H1 (cell line): ENCODE measurements around the gene SLC35F1. TPM values are rescaled to one million over a fixed set of nuclear protein-coding genes. Genes with fewer than 3 reads are reported as not detected.

Experiments
- CTCF ChIA-PET: fragments of 300-600 bp; sonication (Branson Sonifier 250); formaldehyde crosslinking; loops from one replicate; lab custom pipeline; 2021; ENCODE audit not compliant: partially characterized antibody; lab: Charles Lee
- POLR2A ChIA-PET: fragments of 300-600 bp; sonication (Branson Sonifier 250); formaldehyde crosslinking; loops from one replicate; lab custom pipeline; 2021; ENCODE audit warnings: inconsistent platforms; ENCODE audit not compliant: partially characterized antibody; lab: Charles Lee
- DNase-seq, 2 experiments: peaks; one replicate each; pipeline versions ENCODE4 v3.0.0 to v3.0.0-alpha.2; 2010 to 2022; ENCODE audit warnings: low spot score in 2 of 2, low read depth in 1 of 2, mixed read lengths in 1 of 2
- FAIRE-seq: peaks from 2 replicates; lab custom pipeline; 2011; peaks lifted over from hg19 to GRCh38; lab: Jason Lieb, UNC
- H2AFZ ChIP-seq: 2 replicates; pipeline ENCODE4 v1.8.1; 2012; ENCODE audit warnings: low read length, inconsistent platforms
- H2AK5ac ChIP-seq: 2 replicates; pipeline ENCODE4 v1.6.1; 2013; ENCODE audit warnings: low read depth, low read length
- H2BK120ac ChIP-seq: replicated peaks from 2 replicates; pipeline ENCODE3; 2013; ENCODE audit warnings: low read depth, low read length, inconsistent platforms
- H2BK12ac ChIP-seq: 2 replicates; pipeline ENCODE4 v1.6.1; 2013; ENCODE audit warnings: low read depth, low read length
- H2BK15ac ChIP-seq: 2 replicates; pipeline ENCODE4 v1.6.1; 2013; ENCODE audit warnings: low read length
- H2BK20ac ChIP-seq: 2 replicates; pipeline ENCODE4 v1.6.1; 2013; ENCODE audit warnings: low read length
- H2BK5ac ChIP-seq: 2 replicates; pipeline ENCODE4 v1.6.1; 2013; ENCODE audit warnings: low read depth, low read length
- H3K14ac ChIP-seq: 2 replicates; pipeline ENCODE4 v1.6.1; 2013; ENCODE audit warnings: inconsistent platforms; ENCODE audit not compliant: insufficient read length
- H3K18ac ChIP-seq: 2 replicates; pipeline ENCODE4 v1.6.1; 2013; ENCODE audit warnings: low read length; ENCODE audit errors: extremely low read depth
- H3K23ac ChIP-seq: 2 replicates; pipeline ENCODE4 v1.6.1; 2013; ENCODE audit warnings: inconsistent platforms; ENCODE audit not compliant: insufficient read length
- H3K23me2 ChIP-seq: 2 replicates; pipeline ENCODE4 v1.6.1; 2013; ENCODE audit warnings: low read depth, low read length
- H3K27ac ChIP-seq: 2 replicates; pipeline ENCODE4 v1.6.1; 2011; ENCODE audit warnings: low read depth, low read length, inconsistent platforms
- H3K27me3 ChIP-seq, 4 experiments: replicated peaks in 1 of 4; 1 replicate in 1 of 4; 2 replicates in 3 of 4; pipeline versions ENCODE4 v1.6.1 to v1.8.1; 2011 to 2013; ENCODE audit warnings: low read length in 3 of 4, mild to moderate bottlenecking in 3 of 4, inconsistent platforms in 2 of 4, mixed read lengths in 2 of 4, moderate library complexity in 1 of 4; ENCODE audit not compliant: control insufficient read depth in 3 of 4, insufficient read depth in 3 of 4; ENCODE audit errors: extremely low read depth in 1 of 4
- H3K36me3 ChIP-seq, 4 experiments: 2 replicates each; pipeline versions ENCODE4 v1.6.1 to v1.8.1; 2011 to 2013; ENCODE audit warnings: mild to moderate bottlenecking in 4 of 4, low read length in 3 of 4, moderate library complexity in 2 of 4, control low read depth in 1 of 4, inconsistent platforms in 1 of 4; ENCODE audit not compliant: insufficient read depth in 4 of 4, control insufficient read depth in 2 of 4
- H3K4ac ChIP-seq: replicated peaks from 2 replicates; pipeline ENCODE3; 2013; ENCODE audit warnings: low read length, low read depth, mixed read lengths, inconsistent platforms; ENCODE audit not compliant: insufficient read length
- H3K4me1 ChIP-seq, 4 experiments: replicated peaks in 1 of 4; 1 replicate in 1 of 4; 2 replicates in 3 of 4; pipeline versions ENCODE4 v1.6.1 to v1.8.1; 2011 to 2013; ENCODE audit warnings: low read length in 3 of 4, inconsistent platforms in 2 of 4, mixed read lengths in 1 of 4; ENCODE audit not compliant: insufficient read depth in 4 of 4, control insufficient read depth in 3 of 4
- H3K4me2 ChIP-seq, 2 experiments: 2 replicates each; pipeline versions ENCODE4 v1.6.1 to v1.8.1; 2011 to 2013; ENCODE audit warnings: low read depth in 2 of 2, low read length in 2 of 2, control low read depth in 1 of 2, inconsistent platforms in 1 of 2, mild to moderate bottlenecking in 1 of 2; ENCODE audit not compliant: insufficient read depth in 1 of 2
- H3K4me3 ChIP-seq, 4 experiments: fragments of 200-600, 300-600 bp in 1 of 4; sonication (generic), shearing (Covaris generic), sonication (Bioruptor Twin) in 1 of 4; 2 replicates each; pipeline versions ENCODE4 v1.5.1 to v1.8.1; 2011 to 2016; ENCODE audit warnings: low read length in 4 of 4, low read depth in 3 of 4, control low read depth in 2 of 4, inconsistent platforms in 2 of 4, mild to moderate bottlenecking in 2 of 4, mixed read lengths in 1 of 4, moderate library complexity in 1 of 4; ENCODE audit not compliant: insufficient read depth in 2 of 4; ENCODE audit errors: extremely low read depth in 1 of 4
- H3K56ac ChIP-seq: replicated peaks from 2 replicates; pipeline ENCODE3; 2013; ENCODE audit warnings: low read depth, mild to moderate bottlenecking, mixed read lengths, low read length, inconsistent platforms; ENCODE audit not compliant: insufficient read length
- H3K79me1 ChIP-seq: 2 replicates; pipeline ENCODE4 v1.6.1; 2013; ENCODE audit warnings: low read depth, low read length, control low read depth
- H3K79me2 ChIP-seq, 2 experiments: 2 replicates each; pipeline versions ENCODE4 v1.6.1 to v1.8.1; 2012 to 2013; ENCODE audit warnings: low read length in 2 of 2, mild to moderate bottlenecking in 2 of 2, inconsistent platforms in 1 of 2; ENCODE audit not compliant: insufficient read depth in 2 of 2, control insufficient read depth in 1 of 2
- H3K9ac ChIP-seq, 4 experiments: replicated peaks in 1 of 4; 1 replicate in 1 of 4; 2 replicates in 3 of 4; pipeline versions ENCODE4 v1.6.1 to v1.8.1; 2011 to 2013; ENCODE audit warnings: low read depth in 3 of 4, low read length in 3 of 4, control low read depth in 2 of 4, mild to moderate bottlenecking in 2 of 4, moderate library complexity in 2 of 4, inconsistent platforms in 1 of 4; ENCODE audit errors: extremely low read depth in 1 of 4
- H3K9me3 ChIP-seq, 2 experiments: 2 replicates each; pipeline versions ENCODE4 v1.6.1 to v1.8.1; 2012 to 2013; ENCODE audit warnings: mild to moderate bottlenecking in 2 of 2, moderate library complexity in 2 of 2, control low read depth in 1 of 2, inconsistent platforms in 1 of 2, low read depth in 1 of 2, low read length in 1 of 2, mixed read lengths in 1 of 2; ENCODE audit not compliant: insufficient read depth in 2 of 2
- H4K20me1 ChIP-seq, 2 experiments: replicated peaks in 1 of 2; 2 replicates each; pipeline versions ENCODE3 to v1.8.1; 2011 to 2013; ENCODE audit warnings: inconsistent platforms in 2 of 2, low read length in 2 of 2, mild to moderate bottlenecking in 1 of 2; ENCODE audit not compliant: insufficient read depth in 2 of 2, control insufficient read depth in 1 of 2
- H4K5ac ChIP-seq: 2 replicates; pipeline ENCODE4 v1.6.1; 2013; ENCODE audit warnings: low read length, low read depth, mixed read lengths, inconsistent platforms; ENCODE audit not compliant: insufficient read length
- H4K8ac ChIP-seq: 2 replicates; pipeline ENCODE4 v1.8.0; 2013; ENCODE audit warnings: mild to moderate bottlenecking, moderate library complexity, low read length, inconsistent platforms; ENCODE audit not compliant: insufficient read depth; ENCODE audit errors: extremely low read depth
- H4K91ac ChIP-seq: replicated peaks from 2 replicates; pipeline ENCODE3; 2013; ENCODE audit warnings: low read length, mixed read lengths, inconsistent platforms; ENCODE audit not compliant: insufficient read length
- BCL11A ChIP-seq, 2 experiments: IDR thresholded peaks; one replicate each; pipeline ENCODE4 v1.6.1; 2011; ENCODE audit warnings: low read depth in 2 of 2, low read length in 2 of 2, mild to moderate bottlenecking in 2 of 2
- GTF2F1 ChIP-seq: IDR thresholded peaks from 2 replicates; pipeline ENCODE4 v1.6.1; 2012; ENCODE audit warnings: low read depth, low read length, improper control_type of control experiment, borderline replicate concordance
- PHF8 ChIP-seq: fragments of 200-600 bp; sonication (generic); conservative IDR thresholded peaks from 2 replicates; pipeline ENCODE4 v1.7.1; 2012; ENCODE audit warnings: low read depth, mild to moderate bottlenecking, inconsistent platforms, low read length, moderate library complexity
- SAP30 ChIP-seq: fragments of 300-600 bp; sonication (generic); IDR thresholded peaks from 2 replicates; pipeline ENCODE4 v1.7.1; 2012; ENCODE audit warnings: low read length, moderate library complexity, mild to moderate bottlenecking, inconsistent platforms; ENCODE audit not compliant: insufficient read depth, insufficient replicate concordance
- WGBS, 2 experiments: shearing (Covaris generic) in 1 of 2; methylation state at CpG; one replicate each; pipeline versions ENCODE4 v1.1.6 to v1.1.7; 2013 to 2015; ENCODE audit warnings: low lambda C conversion rate in 2 of 2, mixed read lengths in 2 of 2, inconsistent platforms in 1 of 2, low coverage in 1 of 2, missing lambda C conversion rate in 1 of 2; ENCODE audit not compliant: insufficient replicate concordance in 2 of 2, insufficient coverage in 1 of 2, insufficient read length in 1 of 2; ENCODE audit errors: extremely low coverage in 1 of 2, missing lambda C conversion rate in 1 of 2; 5-methylcytosine and 5-hydroxymethylcytosine counted together
- polyA plus RNA-seq, 7 experiments: library from polyadenylated mRNA; depleted of rRNA in 3 of 7; stranded (reverse) in 5 of 7; unstranded in 2 of 7; fragments of >200 nt in 5 of 7; fragments of 200-250 nt in 2 of 7; gene quantifications; 1 replicate in 5 of 7; 2 replicates in 1 of 7; 4 replicates in 1 of 7; pipeline versions ENCODE4 v1.2.1 to v1.2.3, GENCODE V29; 2011 to 2013; ENCODE audit warnings: missing spikeins in 2 of 7, mixed read lengths in 2 of 7
- total RNA-seq: library from RNA; stranded (reverse); fragmentation: NEBNext Ultra II Directional; extraction: Animal tissue kit (Norgen Biotek cat#: 25700); gene quantifications from 2 replicates; pipeline ENCODE4 v1.2.1, GENCODE V29; 2021

Gene SLC35F1
- total and polyA plus RNA-seq, 2 of the 8 experiments (the other 6 are each of a cell fraction or from before 2014, with no cell fraction given), result 7.0 to 10.0 TPM

DNA sequence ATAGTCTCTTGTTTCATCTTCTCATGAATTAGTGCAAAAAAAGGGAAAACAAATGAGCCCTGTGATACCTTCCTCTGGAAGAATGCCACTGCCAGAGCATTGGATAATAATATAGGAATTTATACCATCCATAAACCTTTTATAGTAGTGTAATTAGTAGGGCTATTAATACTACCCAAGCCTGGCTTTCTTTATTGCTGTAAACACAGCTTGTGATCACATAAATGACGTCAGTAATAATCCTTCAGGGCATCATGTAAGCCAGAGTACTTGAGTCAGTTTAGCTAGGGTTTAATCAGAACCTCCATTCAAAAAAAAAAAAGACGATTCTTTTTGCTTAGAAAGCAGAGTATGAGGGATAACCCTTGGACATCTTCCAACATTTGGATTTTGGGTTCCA lies 264.8 kb downstream of the SLC35F1 start:
- CTCF ChIA-PET, result interaction anchor here (1.0 kb wide), 1 partner anchor 34 kb away, joined by 3 read pairs; no protein-coding TSS in a partner anchor
- H3K4ac ChIP-seq, result no peak overlapping the region

More for the DNA sequence above, 264.8 kb downstream of the SLC35F1 start:
- Histone ChIP-seq H3K36me3 (no peaks in the 10 kb centered on the region), H3K79me2 (no peaks in the 10 kb centered on the region), H2AK5ac (no peak overlapping the region), H3K27me3 (peaks cover 0 to 1% (median 0%) of the 10 kb centered on the region in 4 experiments; a peak in 1 of 7 replicates), H2BK120ac (no peak overlapping the region), H4K20me1 (no peaks in the 10 kb centered on the region), H3K18ac (no peak overlapping the region), H2BK15ac (no peak overlapping the region), H3K14ac (no peak overlapping the region), H3K4me3 (no peak overlapping the region), H3K4me1 (no peaks in the 10 kb centered on the region), H2BK12ac (no peak overlapping the region), H4K5ac (no peak overlapping the region), H3K27ac (no peak overlapping the region), H3K4me2 (no peak overlapping the region), H3K56ac (no peak overlapping the region), H3K9ac (no peak overlapping the region), H4K91ac (no peak overlapping the region), H4K8ac (no peak overlapping the region), H2BK5ac (no peak overlapping the region), H3K23me2 (no peaks in the 10 kb centered on the region), H2BK20ac (no peak overlapping the region), H3K9me3 (peaks cover 7 to 9% of the 10 kb centered on the region in 2 experiments; a peak in 3 of 4 replicates), H3K79me1 (no peaks in the 10 kb centered on the region), H3K23ac (no peak overlapping the region), H2AFZ (no peak overlapping the region)
- no peak for DNase-seq
- POLR2A ChIA-PET, result no interaction called here
- TF ChIP-seq PHF8 (no peak), SAP30 (no peak), GTF2F1 (no peak), BCL11A (IDR thresholded peaks at IDR 0.05; ENCODE audit: low read depth in 2 of 2, low read length in 2 of 2) (no peak)
- 90% methylated on average over 2 of the region's 2 CpGs; no CpG with 5 or more reads in 1 of the 2 experiments for WGBS, 2 experiments
- FAIRE-seq, result no peak
